ENCODE results near the gene FSIP1. TPM values are rescaled to one million over a fixed set of nuclear protein-coding genes. Genes with fewer than 3 reads are reported as not detected.

The FSIP1 gene
- total RNA-seq, 6 experiments from 2014 or later, result 0.07 to 0.74 (median 0.35) TPM; not detected in 1

DNA sequence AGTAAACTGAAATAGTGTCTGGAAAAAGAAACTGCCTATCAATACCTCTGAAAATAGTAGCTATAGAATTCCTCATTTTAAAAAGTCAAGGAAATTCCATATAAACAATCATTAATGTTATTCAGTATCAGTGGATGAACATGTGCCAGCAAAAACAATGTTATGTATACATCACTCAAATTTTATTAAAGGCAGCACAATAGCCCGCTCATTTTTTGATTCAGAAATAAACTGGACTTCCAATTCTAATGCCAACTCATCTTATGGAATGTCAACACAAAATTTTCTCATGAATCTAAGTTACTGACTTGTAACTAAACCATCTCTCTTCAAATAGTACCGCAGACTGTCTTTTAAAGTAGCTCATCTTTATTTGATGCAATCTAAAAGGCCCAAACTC, 182.8 kb downstream of the FSIP1 start:
- Histone ChIP-seq H3K36me3 (peaks cover 0 to 9% (median 4%) of the 10 kb centered on the region in 4 donors), H3K9me3 (no peaks in the 10 kb centered on the region), H3K27ac (no peak overlapping the region), H3K4me1 (no peaks in the 10 kb centered on the region), H3K27me3 (no peaks in the 10 kb centered on the region), H3K4me3 (no peak overlapping the region)
- DNase-seq (no peak), ATAC-seq (no peak)
- WGBS (ENCODE audit: insufficient coverage, low coverage, low lambda C conversion rate, missing lambda C conversion rate), result 70% methylated on average over 2 of the region's 2 CpGs
- TF ChIP-seq POLR2A (IDR thresholded peaks at IDR 0.05), result no peak
- TF ChIP-seq, protein P1, sequence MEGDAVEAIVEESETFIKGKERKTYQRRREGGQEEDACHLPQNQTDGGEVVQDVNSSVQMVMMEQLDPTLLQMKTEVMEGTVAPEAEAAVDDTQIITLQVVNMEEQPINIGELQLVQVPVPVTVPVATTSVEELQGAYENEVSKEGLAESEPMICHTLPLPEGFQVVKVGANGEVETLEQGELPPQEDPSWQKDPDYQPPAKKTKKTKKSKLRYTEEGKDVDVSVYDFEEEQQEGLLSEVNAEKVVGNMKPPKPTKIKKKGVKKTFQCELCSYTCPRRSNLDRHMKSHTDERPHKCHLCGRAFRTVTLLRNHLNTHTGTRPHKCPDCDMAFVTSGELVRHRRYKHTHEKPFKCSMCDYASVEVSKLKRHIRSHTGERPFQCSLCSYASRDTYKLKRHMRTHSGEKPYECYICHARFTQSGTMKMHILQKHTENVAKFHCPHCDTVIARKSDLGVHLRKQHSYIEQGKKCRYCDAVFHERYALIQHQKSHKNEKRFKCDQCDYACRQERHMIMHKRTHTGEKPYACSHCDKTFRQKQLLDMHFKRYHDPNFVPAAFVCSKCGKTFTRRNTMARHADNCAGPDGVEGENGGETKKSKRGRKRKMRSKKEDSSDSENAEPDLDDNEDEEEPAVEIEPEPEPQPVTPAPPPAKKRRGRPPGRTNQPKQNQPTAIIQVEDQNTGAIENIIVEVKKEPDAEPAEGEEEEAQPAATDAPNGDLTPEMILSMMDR (IDR thresholded peaks at IDR 0.05), result no peak
- intact Hi-C loops (cut with DNase I), result no loop called here

DNA sequence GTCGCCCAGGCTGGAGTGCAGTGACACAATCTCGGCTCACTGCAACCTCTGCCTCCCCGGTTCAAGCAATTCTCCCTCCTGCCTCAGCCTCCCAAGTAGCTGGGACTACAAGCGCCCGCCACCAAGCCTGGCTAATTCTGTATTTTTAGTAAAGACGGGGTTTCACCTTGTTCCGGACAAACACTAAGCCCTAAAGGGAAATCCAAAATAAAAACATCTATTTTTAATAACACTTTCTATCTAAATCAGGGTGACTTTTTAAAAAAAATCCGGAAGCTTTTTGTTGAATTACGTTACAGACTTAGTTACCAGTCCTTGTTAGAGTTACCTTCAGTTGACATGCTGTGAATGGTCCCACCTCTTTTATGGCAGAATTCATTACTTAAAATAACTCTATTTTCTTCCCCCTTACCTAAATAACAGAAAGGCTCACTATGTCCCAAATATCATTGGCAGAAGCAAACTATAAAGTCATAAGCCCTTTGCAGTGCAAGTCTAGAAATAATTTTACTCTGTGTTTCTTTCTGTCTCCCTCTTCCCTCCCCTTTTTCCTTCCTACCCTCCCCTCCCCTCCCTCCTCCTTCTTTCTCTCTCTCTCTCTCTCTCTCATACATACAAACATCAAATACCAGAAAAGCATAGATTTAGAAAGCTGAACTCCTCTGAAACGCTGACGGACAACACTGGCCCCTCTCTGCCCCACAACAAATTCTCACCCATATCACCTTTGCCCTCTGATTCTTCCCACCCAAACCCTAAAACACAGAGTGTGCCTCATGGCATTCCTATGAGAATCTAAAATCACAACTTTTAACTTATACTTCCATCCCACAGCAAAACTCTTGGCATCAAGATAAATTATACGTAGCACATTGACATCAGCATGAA, 183.4 kb downstream of the FSIP1 start:
- H3K27me3 ChIP-seq, result no peaks in the 10 kb centered on the region
- intact Hi-C loops (cut with DNase I), result no loop called here
- H3K27ac ChIP-seq, result no peak overlapping the region
- ATAC-seq, result no peak
- TF ChIP-seq, protein P1 (IDR thresholded peaks at IDR 0.05), result no peak
- no peak for TF ChIP-seq POLR2A (IDR thresholded peaks at IDR 0.05)
- H3K4me3 ChIP-seq, result no peak overlapping the region
- H3K9me3 ChIP-seq, result no peaks in the 10 kb centered on the region
- WGBS (ENCODE audit: insufficient coverage, low coverage, low lambda C conversion rate, missing lambda C conversion rate), result 62% methylated on average over 12 of the region's 12 CpGs
- H3K36me3 ChIP-seq, result peaks cover 0 to 11% (median 8%) of the 10 kb centered on the region in 4 donors
- DNase-seq, result no peak
- H3K4me1 ChIP-seq, result no peaks in the 10 kb centered on the region

DNA sequence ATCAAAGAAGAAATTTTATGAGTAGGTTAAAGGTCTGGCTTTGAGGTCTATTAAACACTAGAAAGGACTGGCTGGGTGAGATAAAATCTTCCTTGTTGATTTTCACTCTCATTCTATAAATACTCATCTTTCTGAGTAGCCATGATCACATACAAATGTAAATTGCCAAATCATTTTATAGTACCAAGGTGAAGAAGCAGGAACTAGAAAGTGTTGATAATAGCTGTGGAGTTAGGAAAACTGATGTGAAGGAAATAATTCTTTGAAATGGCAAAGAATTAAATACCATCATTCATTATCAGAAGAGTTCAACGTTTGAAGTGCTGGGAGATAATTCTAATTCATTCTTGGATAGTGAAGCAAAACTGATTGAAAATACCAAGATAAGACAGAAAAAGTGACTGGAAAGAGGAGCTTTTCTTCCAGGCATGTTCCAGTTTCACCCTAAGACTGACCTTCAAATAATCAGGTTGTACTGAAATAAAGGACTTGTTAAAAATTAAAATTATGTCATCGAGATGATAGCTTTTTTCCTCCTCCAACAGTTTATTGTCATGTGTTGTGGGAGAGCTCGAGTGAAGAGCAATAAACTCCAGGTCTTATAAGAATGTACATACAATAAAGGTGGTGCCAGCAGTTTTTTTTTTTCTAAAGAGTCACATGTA, 184.3 kb downstream of the FSIP1 start:
- Histone ChIP-seq H3K27ac (no peak overlapping the region), H3K36me3 (peaks cover 0 to 20% (median 12%) of the 10 kb centered on the region in 4 donors), H3K4me3 (no peak overlapping the region), H3K27me3 (no peaks in the 10 kb centered on the region), H3K9me3 (no peaks in the 10 kb centered on the region), H3K4me1 (no peaks in the 10 kb centered on the region)
- TF ChIP-seq, protein P1 (IDR thresholded peaks at IDR 0.05), result no peak
- no peak for TF ChIP-seq POLR2A (IDR thresholded peaks at IDR 0.05)
- 33% methylated on average over 3 of the region's 3 CpGs for WGBS (ENCODE audit: insufficient coverage, low coverage, low lambda C conversion rate, missing lambda C conversion rate)
- DNase-seq, result no peak
- intact Hi-C loops (cut with DNase I), result no loop called here
- ATAC-seq, result no peak

DNA sequence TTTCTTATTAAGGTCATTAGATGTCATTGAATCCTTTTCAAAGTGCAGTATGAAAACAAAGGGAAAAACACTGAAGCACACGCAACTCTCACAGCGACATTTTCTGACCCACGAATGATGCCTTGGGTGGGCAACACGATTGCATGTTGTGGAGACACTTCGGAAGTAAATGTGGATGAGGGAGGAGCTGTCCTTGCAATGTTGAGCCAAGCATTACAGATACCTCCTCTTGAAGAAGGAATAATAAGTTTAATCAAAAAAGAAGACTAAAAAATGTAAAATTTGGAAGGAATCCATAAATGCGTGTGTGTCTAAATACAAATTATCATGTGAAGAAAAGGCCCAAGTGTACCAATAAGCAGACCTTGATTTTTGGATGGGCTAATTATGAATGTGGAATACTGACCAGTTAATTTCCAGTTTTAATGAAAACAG, 184.9 kb downstream of the FSIP1 start:
- intact Hi-C loops (cut with DNase I), result no loop called here
- Histone ChIP-seq H3K4me3 (no peak overlapping the region), H3K4me1 (no peaks in the 10 kb centered on the region), H3K27ac (no peak overlapping the region), H3K36me3 (peaks cover 0 to 25% (median 15%) of the 10 kb centered on the region in 4 donors), H3K27me3 (no peaks in the 10 kb centered on the region), H3K9me3 (no peaks in the 10 kb centered on the region)
- WGBS (ENCODE audit: insufficient coverage, low coverage, low lambda C conversion rate, missing lambda C conversion rate), result 84% methylated on average over 6 of the region's 6 CpGs
- no peak for DNase-seq
- ATAC-seq, result peak in 1 of 4 donors; percentile 10
- TF ChIP-seq, protein P1 (IDR thresholded peaks at IDR 0.05), result no peak
- TF ChIP-seq POLR2A (IDR thresholded peaks at IDR 0.05), result peak; percentile 15
